WTC11 (cell line): ENCODE results near the gene LARGE1. TPM values are rescaled to one million over a fixed set of nuclear protein-coding genes. Genes with fewer than 3 reads are reported as not detected.

Experiments
- ATAC-seq: fragments of 200-7000 bp; cut with Tn5 transposase; 2 replicates; pipeline ENCODE4 v1.10.0; 2021; ENCODE audit warnings: mild to moderate bottlenecking, moderate library complexity
- CTCF ChIA-PET: fragments of 300-600 bp; sonication (Branson Sonifier 250); formaldehyde crosslinking; loops from one replicate; lab custom pipeline; 2021; ENCODE audit warnings: antibody characterized with exemption; lab: Charles Lee
- POLR2A ChIA-PET: fragments of 350-600 bp; sonication (Branson Sonifier 250); formaldehyde crosslinking; loops from one replicate; lab custom pipeline; 2021; ENCODE audit warnings: antibody characterized with exemption; lab: Charles Lee
- DNase-seq: peaks from one replicate; pipeline ENCODE4 v3.0.0; 2021; ENCODE audit warnings: low spot score
- H3K27ac Mint-ChIP-seq: 2 replicates; pipeline ENCODE4 v1.8.0; 2021; ENCODE audit warnings: mixed read lengths
- H3K27me3 Mint-ChIP-seq: 2 replicates; pipeline ENCODE4 v1.8.0; 2021; ENCODE audit warnings: low read depth, mild to moderate bottlenecking, moderate library complexity, mixed read lengths
- H3K36me3 Mint-ChIP-seq: 2 replicates; pipeline ENCODE4 v1.8.0; 2021; ENCODE audit warnings: mixed read lengths
- H3K4me1 Mint-ChIP-seq: 2 replicates; pipeline ENCODE4 v1.8.0; 2022; ENCODE audit warnings: mixed read lengths
- H3K4me3 Mint-ChIP-seq: 2 replicates; pipeline ENCODE4 v1.8.0; 2021; ENCODE audit warnings: mild to moderate bottlenecking, moderate library complexity, mixed read lengths
- H3K9me3 Mint-ChIP-seq: 2 replicates; pipeline ENCODE4 v1.8.0; 2021; ENCODE audit warnings: mixed read lengths
- AFF4 ChIP-seq: sonication (generic); formaldehyde crosslinking; IDR thresholded peaks from 2 replicates; pipeline ENCODE4 v1.8.1; 2023; ENCODE audit warnings: mild to moderate bottlenecking, missing genetic modification reagents, borderline replicate concordance
- CDX4 ChIP-seq: fragments of 250-450 bp; sonication (Bioruptor Pico); IDR thresholded peaks from 2 replicates; pipeline ENCODE4 v1.9.0; 2021; ENCODE audit warnings: moderate library complexity, mild to moderate bottlenecking, inconsistent platforms, borderline replicate concordance
- CREB1 ChIP-seq: sonication (generic); formaldehyde crosslinking; IDR thresholded peaks from 2 replicates; pipeline ENCODE4 v1.8.0; 2023; ENCODE audit warnings: mild to moderate bottlenecking, missing genetic modification reagents
- E2F5 ChIP-seq: sonication (generic); formaldehyde crosslinking; IDR thresholded peaks from 2 replicates; pipeline ENCODE4 v1.8.1; 2022; ENCODE audit warnings: mild to moderate bottlenecking, moderate library complexity, missing genetic modification reagents
- MYBL2 ChIP-seq: sonication (generic); formaldehyde crosslinking; IDR thresholded peaks from 2 replicates; pipeline ENCODE4 v1.8.1; 2023; ENCODE audit warnings: mild to moderate bottlenecking, moderate library complexity, missing genetic modification reagents
- NFE2L1 ChIP-seq: sonication (generic); formaldehyde crosslinking; IDR thresholded peaks from 2 replicates; pipeline ENCODE4 v1.8.1; 2023; ENCODE audit warnings: missing genetic modification reagents
- NR1H2 ChIP-seq: sonication (generic); formaldehyde crosslinking; IDR thresholded peaks from 2 replicates; pipeline ENCODE4 v1.9.0; 2021; ENCODE audit warnings: mild to moderate bottlenecking, moderate library complexity, missing genetic modification reagents
- NR3C1 ChIP-seq: sonication (generic); formaldehyde crosslinking; conservative IDR thresholded peaks from 2 replicates; pipeline ENCODE4 v1.8.1; 2023; ENCODE audit warnings: low read depth, mild to moderate bottlenecking, missing genetic modification reagents
- TP53 ChIP-seq: sonication (generic); formaldehyde crosslinking; IDR thresholded peaks from 2 replicates; pipeline ENCODE4 v1.8.1; 2023; ENCODE audit warnings: mild to moderate bottlenecking, missing genetic modification reagents
- USF1 ChIP-seq: sonication (generic); formaldehyde crosslinking; IDR thresholded peaks from 2 replicates; pipeline ENCODE4 v1.8.0; 2022; ENCODE audit warnings: mild to moderate bottlenecking, missing genetic modification reagents
- ZNF425 ChIP-seq: fragments of 250-450 bp; sonication (Bioruptor Pico); conservative IDR thresholded peaks from 2 replicates; pipeline ENCODE4 v1.9.0; 2021; ENCODE audit warnings: mild to moderate bottlenecking
- total RNA-seq: library from RNA; stranded (reverse); gene quantifications from 3 replicates; pipeline ENCODE4 v1.2.3, GENCODE V29; 2021
- TF ChIP-seq, protein P1 (sequence below): sonication (generic); formaldehyde crosslinking; IDR thresholded peaks from 2 replicates; pipeline ENCODE4 v1.8.0; 2022; ENCODE audit warnings: mild to moderate bottlenecking, missing genetic modification reagents
- TF ChIP-seq, protein P2 (sequence below): sonication (generic); formaldehyde crosslinking; IDR thresholded peaks from 2 replicates; pipeline ENCODE4 v1.8.0; 2023; ENCODE audit warnings: mild to moderate bottlenecking, missing genetic modification reagents
- TF ChIP-seq, protein P3 (sequence below): sonication (generic); formaldehyde crosslinking; IDR thresholded peaks from 2 replicates; pipeline ENCODE4 v1.8.0; 2023; ENCODE audit warnings: missing genetic modification reagents, mild to moderate bottlenecking, borderline replicate concordance

The LARGE1 gene
- total RNA-seq, 1 experiment from 2014 or later: 72.6 TPM

- no peak for TF ChIP-seq ZNF425 (CRISPR knock-in tag)
- TF ChIP-seq, protein P1, sequence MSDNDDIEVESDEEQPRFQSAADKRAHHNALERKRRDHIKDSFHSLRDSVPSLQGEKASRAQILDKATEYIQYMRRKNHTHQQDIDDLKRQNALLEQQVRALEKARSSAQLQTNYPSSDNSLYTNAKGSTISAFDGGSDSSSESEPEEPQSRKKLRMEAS: no peak
- TF ChIP-seq MYBL2 (CRISPR knock-in tag): no peak
These were observed 468.3 kb downstream of the LARGE1 start (continued) for GRCh38 chr22:33451866-33452469.

DNA sequence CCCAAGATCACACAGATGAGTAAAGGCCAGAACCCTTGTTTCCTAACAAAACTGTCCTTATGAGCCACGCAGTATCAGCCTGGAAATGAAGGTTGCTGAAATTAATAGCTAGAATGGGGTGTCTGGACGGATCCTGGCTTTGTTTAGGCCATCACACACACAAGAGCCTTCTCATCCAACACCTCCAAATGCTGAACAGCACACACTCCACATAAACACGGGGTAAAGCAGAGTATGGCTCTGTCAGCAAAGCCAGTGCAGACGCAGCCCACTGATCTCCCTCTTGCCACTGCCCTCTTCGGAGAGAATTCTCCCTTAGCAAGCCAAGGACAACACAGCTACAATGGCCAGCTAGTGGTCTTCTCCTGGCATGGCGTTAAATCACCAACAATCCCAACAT is 469.5 kb downstream of the LARGE1 start:
- ChIA-PET CTCF (no interaction called here), POLR2A (no interaction called here)
- Mint-ChIP-seq H3K4me3 (no peak overlapping the region), H3K27me3 (no peaks in the 10 kb centered on the region), H3K9me3 (no peaks in the 10 kb centered on the region), H3K27ac (no peak overlapping the region), H3K36me3 (no peaks in the 10 kb centered on the region), H3K4me1 (peaks cover 12% of the 10 kb centered on the region)
- ATAC-seq (no peak), DNase-seq (no peak)
- TF ChIP-seq CREB1 (CRISPR knock-in tag): no peak
- TF ChIP-seq USF1: no peak
- TF ChIP-seq NR3C1 (CRISPR knock-in tag): no peak
- TF ChIP-seq NR1H2 (CRISPR knock-in tag): no peak
- TF ChIP-seq TP53 (CRISPR knock-in tag): no peak
- TF ChIP-seq E2F5 (CRISPR knock-in tag): no peak
- TF ChIP-seq AFF4 (CRISPR knock-in tag): no peak
- TF ChIP-seq, protein P2, sequence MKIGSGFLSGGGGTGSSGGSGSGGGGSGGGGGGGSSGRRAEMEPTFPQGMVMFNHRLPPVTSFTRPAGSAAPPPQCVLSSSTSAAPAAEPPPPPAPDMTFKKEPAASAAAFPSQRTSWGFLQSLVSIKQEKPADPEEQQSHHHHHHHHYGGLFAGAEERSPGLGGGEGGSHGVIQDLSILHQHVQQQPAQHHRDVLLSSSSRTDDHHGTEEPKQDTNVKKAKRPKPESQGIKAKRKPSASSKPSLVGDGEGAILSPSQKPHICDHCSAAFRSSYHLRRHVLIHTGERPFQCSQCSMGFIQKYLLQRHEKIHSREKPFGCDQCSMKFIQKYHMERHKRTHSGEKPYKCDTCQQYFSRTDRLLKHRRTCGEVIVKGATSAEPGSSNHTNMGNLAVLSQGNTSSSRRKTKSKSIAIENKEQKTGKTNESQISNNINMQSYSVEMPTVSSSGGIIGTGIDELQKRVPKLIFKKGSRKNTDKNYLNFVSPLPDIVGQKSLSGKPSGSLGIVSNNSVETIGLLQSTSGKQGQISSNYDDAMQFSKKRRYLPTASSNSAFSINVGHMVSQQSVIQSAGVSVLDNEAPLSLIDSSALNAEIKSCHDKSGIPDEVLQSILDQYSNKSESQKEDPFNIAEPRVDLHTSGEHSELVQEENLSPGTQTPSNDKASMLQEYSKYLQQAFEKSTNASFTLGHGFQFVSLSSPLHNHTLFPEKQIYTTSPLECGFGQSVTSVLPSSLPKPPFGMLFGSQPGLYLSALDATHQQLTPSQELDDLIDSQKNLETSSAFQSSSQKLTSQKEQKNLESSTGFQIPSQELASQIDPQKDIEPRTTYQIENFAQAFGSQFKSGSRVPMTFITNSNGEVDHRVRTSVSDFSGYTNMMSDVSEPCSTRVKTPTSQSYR (CRISPR knock-in tag): no peak

- POLR2A ChIA-PET: no interaction called here
- no peak overlapping the region for H3K27ac Mint-ChIP-seq
- H3K4me1 Mint-ChIP-seq: peaks cover 11% of the 10 kb centered on the region
- H3K36me3 Mint-ChIP-seq: no peaks in the 10 kb centered on the region
- H3K27me3 Mint-ChIP-seq: no peaks in the 10 kb centered on the region
- TF ChIP-seq CDX4 (CRISPR knock-in tag) (no peak), NFE2L1 (no peak)
- TF ChIP-seq, protein P3, sequence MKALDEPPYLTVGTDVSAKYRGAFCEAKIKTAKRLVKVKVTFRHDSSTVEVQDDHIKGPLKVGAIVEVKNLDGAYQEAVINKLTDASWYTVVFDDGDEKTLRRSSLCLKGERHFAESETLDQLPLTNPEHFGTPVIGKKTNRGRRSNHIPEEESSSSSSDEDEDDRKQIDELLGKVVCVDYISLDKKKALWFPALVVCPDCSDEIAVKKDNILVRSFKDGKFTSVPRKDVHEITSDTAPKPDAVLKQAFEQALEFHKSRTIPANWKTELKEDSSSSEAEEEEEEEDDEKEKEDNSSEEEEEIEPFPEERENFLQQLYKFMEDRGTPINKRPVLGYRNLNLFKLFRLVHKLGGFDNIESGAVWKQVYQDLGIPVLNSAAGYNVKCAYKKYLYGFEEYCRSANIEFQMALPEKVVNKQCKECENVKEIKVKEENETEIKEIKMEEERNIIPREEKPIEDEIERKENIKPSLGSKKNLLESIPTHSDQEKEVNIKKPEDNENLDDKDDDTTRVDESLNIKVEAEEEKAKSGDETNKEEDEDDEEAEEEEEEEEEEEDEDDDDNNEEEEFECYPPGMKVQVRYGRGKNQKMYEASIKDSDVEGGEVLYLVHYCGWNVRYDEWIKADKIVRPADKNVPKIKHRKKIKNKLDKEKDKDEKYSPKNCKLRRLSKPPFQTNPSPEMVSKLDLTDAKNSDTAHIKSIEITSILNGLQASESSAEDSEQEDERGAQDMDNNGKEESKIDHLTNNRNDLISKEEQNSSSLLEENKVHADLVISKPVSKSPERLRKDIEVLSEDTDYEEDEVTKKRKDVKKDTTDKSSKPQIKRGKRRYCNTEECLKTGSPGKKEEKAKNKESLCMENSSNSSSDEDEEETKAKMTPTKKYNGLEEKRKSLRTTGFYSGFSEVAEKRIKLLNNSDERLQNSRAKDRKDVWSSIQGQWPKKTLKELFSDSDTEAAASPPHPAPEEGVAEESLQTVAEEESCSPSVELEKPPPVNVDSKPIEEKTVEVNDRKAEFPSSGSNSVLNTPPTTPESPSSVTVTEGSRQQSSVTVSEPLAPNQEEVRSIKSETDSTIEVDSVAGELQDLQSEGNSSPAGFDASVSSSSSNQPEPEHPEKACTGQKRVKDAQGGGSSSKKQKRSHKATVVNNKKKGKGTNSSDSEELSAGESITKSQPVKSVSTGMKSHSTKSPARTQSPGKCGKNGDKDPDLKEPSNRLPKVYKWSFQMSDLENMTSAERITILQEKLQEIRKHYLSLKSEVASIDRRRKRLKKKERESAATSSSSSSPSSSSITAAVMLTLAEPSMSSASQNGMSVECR (CRISPR knock-in tag): no peak
- TF ChIP-seq, all 79 proteins: peak for 0
- DNase-seq (no peak), ATAC-seq (no peak)
- Mint-ChIP-seq H3K4me3 (no peak overlapping the region), H3K9me3 (no peaks in the 10 kb centered on the region)
- CTCF ChIA-PET: no interaction called here
These were observed 472.5 kb downstream of the LARGE1 start for GRCh38 chr22:33447733-33448132.
